K562 (cell line): ENCODE results near the gene RDH14. TPM values are rescaled to one million over a fixed set of nuclear protein-coding genes. Genes with fewer than 3 reads are reported as not detected.

Source experiments
- E2F4 ChIP-seq: sonication (generic); formaldehyde crosslinking; IDR thresholded peaks from 2 replicates; pipeline ENCODE4 v1.8.0; 2022; ENCODE audit warnings: mild to moderate bottlenecking, low read depth, missing genetic modification reagents
- NFXL1 ChIP-seq: fragments of 450-650 bp; formaldehyde crosslinking; IDR thresholded peaks from 2 replicates; pipeline ENCODE4 v1.4.0; 2021; ENCODE audit warnings: mild to moderate bottlenecking
- SRSF3 ChIP-seq: fragments of 200-400 bp; formaldehyde crosslinking; IDR thresholded peaks from 2 replicates; pipeline ENCODE4 v1.6.1; 2016; ENCODE audit warnings: mild to moderate bottlenecking, low read length, moderate library complexity; ENCODE audit not compliant: insufficient read depth
- U2AF1 ChIP-seq: fragments of 200-400 bp; formaldehyde crosslinking; optimal IDR thresholded peaks from 2 replicates; pipeline ENCODE3; 2017; ENCODE audit warnings: mild to moderate bottlenecking, low read depth, low read length, moderate library complexity
- ZFP30 ChIP-seq: fragments of 250-450 bp; sonication (Bioruptor Pico); IDR thresholded peaks from 2 replicates; pipeline ENCODE4 v1.8.0; 2022; ENCODE audit warnings: moderate library complexity, mild to moderate bottlenecking, inconsistent platforms, borderline replicate concordance
- polyA plus RNA-seq, 8 experiments: library from polyadenylated mRNA; depleted of rRNA in 4 of 8; stranded (reverse) in 5 of 8; unstranded in 3 of 8; fragments of >200 nt; fragmentation: Nextera tagmentation in 2 of 8; fragmentation: Illumina TruSeq in 1 of 8; extraction: Ambion mirVana in 2 of 8; extraction: Trizol in 1 of 8; gene quantifications; 2 replicates each; pipeline versions ENCODE4 v1.2.1 to v1.2.3, GENCODE V29; 2011 to 2014; ENCODE audit warnings: inconsistent platforms in 1 of 8, missing spikeins in 1 of 8
- total RNA-seq, 7 experiments: library from RNA; depleted of rRNA in 6 of 7; stranded (reverse); fragments of >200 nt in 6 of 7; fragmentation: Illumina TruSeq in 2 of 7; extraction: Trizol in 2 of 7; gene quantifications; 2 replicates each; pipeline versions ENCODE4 v1.2.1 to v1.2.3, GENCODE V29; 2011 to 2021; ENCODE audit warnings: low replicate concordance in 1 of 7
- TF ChIP-seq, protein P1 (sequence below): IDR thresholded peaks from 2 replicates; pipeline ENCODE4 v1.6.1; 2014; ENCODE audit warnings: antibody characterized with exemption

RDH14 gene
- total and polyA plus RNA-seq, 9 of the 15 experiments (the other 6 are each of a cell fraction or from before 2014, with no cell fraction given), result 6.7 to 26.2 (median 20.9) TPM

GRCh38 chr2:18520451-18521425 is 39.7 kb downstream of the RDH14 start (continued):
- TF ChIP-seq SRSF3 (no peak), ZFP30 (no peak), NFXL1 (CRISPR knock-in tag) (no peak), U2AF1 (no peak), E2F4 (no peak)
- TF ChIP-seq, protein P1, sequence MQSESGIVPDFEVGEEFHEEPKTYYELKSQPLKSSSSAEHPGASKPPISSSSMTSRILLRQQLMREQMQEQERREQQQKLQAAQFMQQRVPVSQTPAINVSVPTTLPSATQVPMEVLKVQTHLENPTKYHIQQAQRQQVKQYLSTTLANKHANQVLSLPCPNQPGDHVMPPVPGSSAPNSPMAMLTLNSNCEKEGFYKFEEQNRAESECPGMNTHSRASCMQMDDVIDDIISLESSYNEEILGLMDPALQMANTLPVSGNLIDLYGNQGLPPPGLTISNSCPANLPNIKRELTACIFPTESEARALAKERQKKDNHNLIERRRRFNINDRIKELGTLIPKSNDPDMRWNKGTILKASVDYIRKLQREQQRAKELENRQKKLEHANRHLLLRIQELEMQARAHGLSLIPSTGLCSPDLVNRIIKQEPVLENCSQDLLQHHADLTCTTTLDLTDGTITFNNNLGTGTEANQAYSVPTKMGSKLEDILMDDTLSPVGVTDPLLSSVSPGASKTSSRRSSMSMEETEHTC, result no peak
